ENCODE measurements around the gene POM121. TPM values are rescaled to one million over a fixed set of nuclear protein-coding genes. Genes with fewer than 3 reads are reported as not detected.
"Not testable (repeated sequence)": the region's sequence is repeated elsewhere in the genome, so short reads cannot be mapped to it uniquely, and the experiment has no call there.

POM121 gene
- total and polyA plus RNA-seq, 2 donors (not counting 3 experiments of a cell fraction or from before 2014, with no cell fraction given) = 12.3 to 47.8 TPM

GRCh38 chr7:72960626-72961345 is 35.9 kb downstream of the POM121 start:
- H3K4me3 ChIP-seq (replicated peaks in 1 of 3; ENCODE audit: insufficient read depth in 1 of 3, low read depth in 1 of 3, low read length in 3 of 3); BruUV-seq (replicated peaks); H3K4me1 ChIP-seq (ENCODE audit: control insufficient read depth, extremely low read depth, insufficient read depth, low read length); H3K9ac ChIP-seq (replicated peaks; ENCODE audit: extremely low read depth, insufficient read depth, low read length); H3K4me2 ChIP-seq (ENCODE audit: insufficient read depth, low read length); H3K27ac ChIP-seq (ENCODE audit: insufficient read depth, low read depth, low read length); H4K20me1 ChIP-seq (replicated peaks; ENCODE audit: control insufficient read depth, extremely low read depth, insufficient read depth, low read length); H3K9me3 ChIP-seq (replicated peaks; ENCODE audit: control insufficient read depth, insufficient read depth, low read length); intact Hi-C loops (cut with micrococcal nuclease); POLR2A ChIA-PET; CTCF ChIA-PET; H2AFZ ChIP-seq (ENCODE audit: low read depth, low read length); H3K9me1 ChIP-seq (replicated peaks; ENCODE audit: control insufficient read depth, extremely low read depth, insufficient read depth, low read length); DNase-seq (ENCODE audit: low read depth, low spot score); H3K36me3 ChIP-seq (ENCODE audit: control insufficient read depth in 2 of 2, extremely low read depth in 1 of 2, insufficient read depth in 2 of 2, low read length in 2 of 2); H3K79me2 ChIP-seq (ENCODE audit: control insufficient read depth, insufficient read depth, low read length); FAIRE-seq; H3K27me3 ChIP-seq (ENCODE audit: control insufficient read depth in 2 of 2, insufficient read depth in 2 of 2, low read length in 2 of 2); dilution Hi-C loops (cut with MboI; ENCODE audit: extremely low pct_ligation_motif_present, low sequenced_read_pairs): not testable (repeated sequence)

- BruUV-seq (replicated peaks) = not testable (repeated sequence)
Measured at GRCh38 chr7:72961346-72961650, 36.4 kb downstream of the POM121 start.

GRCh38 chr7:72963056-72963455 is 38.2 kb downstream of the POM121 start:
- FAIRE-seq; POLR2A ChIA-PET; H4K20me1 ChIP-seq (replicated peaks; ENCODE audit: control insufficient read depth, extremely low read depth, insufficient read depth, low read length); intact Hi-C loops (cut with micrococcal nuclease); H3K79me2 ChIP-seq (ENCODE audit: control insufficient read depth, insufficient read depth, low read length); H3K9ac ChIP-seq (replicated peaks; ENCODE audit: extremely low read depth, insufficient read depth, low read length); H2AFZ ChIP-seq (ENCODE audit: low read depth, low read length); CTCF ChIA-PET; H3K4me1 ChIP-seq (ENCODE audit: control insufficient read depth, extremely low read depth, insufficient read depth, low read length); DNase-seq (ENCODE audit: low read depth, low spot score); H3K36me3 ChIP-seq (ENCODE audit: control insufficient read depth in 2 of 2, extremely low read depth in 1 of 2, insufficient read depth in 2 of 2, low read length in 2 of 2); BruUV-seq (replicated peaks); H3K9me1 ChIP-seq (replicated peaks; ENCODE audit: control insufficient read depth, extremely low read depth, insufficient read depth, low read length); H3K27me3 ChIP-seq (ENCODE audit: control insufficient read depth in 2 of 2, insufficient read depth in 2 of 2, low read length in 2 of 2); H3K27ac ChIP-seq (ENCODE audit: insufficient read depth, low read depth, low read length); H3K9me3 ChIP-seq (replicated peaks; ENCODE audit: control insufficient read depth, insufficient read depth, low read length); dilution Hi-C loops (cut with MboI; ENCODE audit: extremely low pct_ligation_motif_present, low sequenced_read_pairs); H3K4me3 ChIP-seq (replicated peaks in 1 of 3; ENCODE audit: insufficient read depth in 1 of 3, low read depth in 1 of 3, low read length in 3 of 3); H3K4me2 ChIP-seq (ENCODE audit: insufficient read depth, low read length): not testable (repeated sequence)

More at GRCh38 chr7:72961346-72961650, 36.4 kb downstream of the POM121 start:
- H3K9ac ChIP-seq (replicated peaks; ENCODE audit: extremely low read depth, insufficient read depth, low read length); H3K27ac ChIP-seq (ENCODE audit: insufficient read depth, low read depth, low read length); intact Hi-C loops (cut with micrococcal nuclease); H3K4me2 ChIP-seq (ENCODE audit: insufficient read depth, low read length); POLR2A ChIA-PET; CTCF ChIA-PET; H2AFZ ChIP-seq (ENCODE audit: low read depth, low read length); H3K9me1 ChIP-seq (replicated peaks; ENCODE audit: control insufficient read depth, extremely low read depth, insufficient read depth, low read length); H3K27me3 ChIP-seq (ENCODE audit: control insufficient read depth in 2 of 2, insufficient read depth in 2 of 2, low read length in 2 of 2); H3K36me3 ChIP-seq (ENCODE audit: control insufficient read depth in 2 of 2, extremely low read depth in 1 of 2, insufficient read depth in 2 of 2, low read length in 2 of 2); H3K4me1 ChIP-seq (ENCODE audit: control insufficient read depth, extremely low read depth, insufficient read depth, low read length); dilution Hi-C loops (cut with MboI; ENCODE audit: extremely low pct_ligation_motif_present, low sequenced_read_pairs); FAIRE-seq; H3K9me3 ChIP-seq (replicated peaks; ENCODE audit: control insufficient read depth, insufficient read depth, low read length); DNase-seq (ENCODE audit: low read depth, low spot score); H3K4me3 ChIP-seq (replicated peaks in 1 of 3; ENCODE audit: insufficient read depth in 1 of 3, low read depth in 1 of 3, low read length in 3 of 3); H4K20me1 ChIP-seq (replicated peaks; ENCODE audit: control insufficient read depth, extremely low read depth, insufficient read depth, low read length); H3K79me2 ChIP-seq (ENCODE audit: control insufficient read depth, insufficient read depth, low read length): not testable (repeated sequence)

- H3K79me2 ChIP-seq (ENCODE audit: control insufficient read depth, insufficient read depth, low read length); H2AFZ ChIP-seq (ENCODE audit: low read depth, low read length); H3K4me3 ChIP-seq (replicated peaks in 1 of 3; ENCODE audit: insufficient read depth in 1 of 3, low read depth in 1 of 3, low read length in 3 of 3); H3K36me3 ChIP-seq (ENCODE audit: control insufficient read depth in 2 of 2, extremely low read depth in 1 of 2, insufficient read depth in 2 of 2, low read length in 2 of 2); H3K27me3 ChIP-seq (ENCODE audit: control insufficient read depth in 2 of 2, insufficient read depth in 2 of 2, low read length in 2 of 2); H3K9me1 ChIP-seq (replicated peaks; ENCODE audit: control insufficient read depth, extremely low read depth, insufficient read depth, low read length); FAIRE-seq; H3K9ac ChIP-seq (replicated peaks; ENCODE audit: extremely low read depth, insufficient read depth, low read length); intact Hi-C loops (cut with micrococcal nuclease); POLR2A ChIA-PET; BruUV-seq (replicated peaks); H3K4me2 ChIP-seq (ENCODE audit: insufficient read depth, low read length); dilution Hi-C loops (cut with MboI; ENCODE audit: extremely low pct_ligation_motif_present, low sequenced_read_pairs); H4K20me1 ChIP-seq (replicated peaks; ENCODE audit: control insufficient read depth, extremely low read depth, insufficient read depth, low read length); CTCF ChIA-PET; DNase-seq (ENCODE audit: low read depth, low spot score); H3K9me3 ChIP-seq (replicated peaks; ENCODE audit: control insufficient read depth, insufficient read depth, low read length); H3K4me1 ChIP-seq (ENCODE audit: control insufficient read depth, extremely low read depth, insufficient read depth, low read length); H3K27ac ChIP-seq (ENCODE audit: insufficient read depth, low read depth, low read length): not testable (repeated sequence)
Measured at GRCh38 chr7:72965186-72965975, 40.5 kb downstream of the POM121 start.
